ENCODE measurements around the gene MICALL1.
"Not testable (repeated sequence)": the region's sequence is repeated elsewhere in the genome, so short reads cannot be mapped to it uniquely, and the experiment has no call there.

- TF ChIP-seq CTCF, POLR2A (IDR thresholded peaks at IDR 0.05): not testable (repeated sequence)
These were observed 38.3 kb downstream of the MICALL1 start for GRCh38 chr22:37944423-37944822.

All from esophagus squamous epithelium (tissue), 4 donors.